ENCODE results near the gene NME3. TPM values are rescaled to one million over a fixed set of nuclear protein-coding genes. Genes with fewer than 3 reads are reported as not detected.

Gene NME3
- total RNA-seq, 1 experiment from 2014 or later, result 103 TPM

DNA sequence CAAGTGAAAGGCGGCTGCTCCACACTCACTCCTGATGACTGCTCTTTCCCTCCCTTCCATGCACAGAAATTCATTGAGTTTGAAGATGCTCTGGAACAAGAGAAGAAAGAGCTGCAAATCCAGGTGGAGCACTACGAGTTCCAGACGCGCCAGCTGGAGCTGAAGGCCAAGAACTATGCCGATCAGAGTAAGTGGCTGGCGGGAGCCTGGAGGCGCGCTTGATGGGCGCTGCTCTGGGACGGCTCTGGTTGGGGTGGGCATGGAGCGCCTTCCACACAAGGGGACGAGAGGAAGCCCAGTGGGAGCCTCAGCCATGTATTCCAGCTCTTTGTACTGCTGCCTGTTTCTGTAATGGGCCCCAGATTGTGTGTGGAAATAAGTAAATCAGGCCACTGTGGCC is 46.9 kb downstream of the NME3 start (continued):
- TF ChIP-seq POLR2AphosphoS5 (IDR thresholded peaks at IDR 0.05; ENCODE audit: low read depth, low read length), result no peak
- no peak for TF ChIP-seq ELF1 (IDR thresholded peaks at IDR 0.05; ENCODE audit: borderline replicate concordance, low read depth)

GRCh38 chr16:1723450-1724147 is 47.7 kb downstream of the NME3 start:
- DNase-seq (ENCODE audit: low read depth, low spot score), result no peak
- Histone ChIP-seq H3K27me3 (ENCODE audit: insufficient read depth, low read length) (no peaks in the 10 kb centered on the region), H3K9ac (ENCODE audit: low read length) (peak overlapping the region; percentile 34), H3K27ac (ENCODE audit: low read depth, low read length) (peak overlapping the region; percentile 70), H3K9me3 (ENCODE audit: control insufficient read depth in 1 of 2, insufficient read depth in 1 of 2, low read depth in 1 of 2, low read length in 2 of 2) (no peaks in the 10 kb centered on the region), H3K9me2 (ENCODE audit: insufficient read depth) (no peaks in the 10 kb centered on the region), H3K4me1 (ENCODE audit: control insufficient read depth in 1 of 2, insufficient read depth in 2 of 2, low read length in 2 of 2) (peaks cover 47 to 56% of the 10 kb centered on the region in 2 experiments), H3K36me3 (ENCODE audit: control insufficient read depth in 1 of 2, insufficient read depth in 2 of 2, low read length in 2 of 2) (peaks cover 0 to 4% of the 10 kb centered on the region in 2 experiments; a peak in 2 of 4 replicates), H3K79me2 (ENCODE audit: insufficient read depth, low read length) (peaks cover 55% of the 10 kb centered on the region), H3K4me2 (ENCODE audit: low read length) (peak overlapping the region; percentile 59), H4K20me1 (ENCODE audit: insufficient read depth) (no peaks in the 10 kb centered on the region; the same call in 1 of the 2 replicates), H3K4me3 (replicated peaks in 1 of 2; ENCODE audit: low read depth in 1 of 2, low read length in 2 of 2) (no peak overlapping the region), H2AFZ (ENCODE audit: low read depth, low read length, poor library complexity, severe bottlenecking) (no peak overlapping the region)
- CTCF ChIA-PET, result interaction anchor here (1.0 to 1.3 kb wide), 4 partner anchors 10 to 360 kb away, joined by 3 to 6 read pairs (median 4); partner anchors contain the start of gene UQCC4
- BruUV-seq (replicated peaks), result no TSS peak
- POLR2A ChIA-PET, result interaction anchor here (0.8 to 1.0 kb wide), 2 partner anchors 42 to 47 kb away, joined by 3 read pairs; no protein-coding TSS in a partner anchor
- RAD21 ChIA-PET (ENCODE audit: low non-redundant PET in 1 of 2, low total read pairs in 2 of 2, uncharacterized antibody in 2 of 2, unreplicated experiment in 2 of 2), result interaction anchor here in 1 of 2 experiments (0.7 kb wide), 1 partner anchor 44 kb away, joined by 3 read pairs; no protein-coding TSS in a partner anchor
- ATAC-seq, result peak; percentile 43
- TF ChIP-seq POLR2A (IDR thresholded peaks at IDR 0.05; ENCODE audit: borderline replicate concordance, extremely low read depth, insufficient read depth, insufficient read length) (no peak), EZH2 (IDR thresholded peaks at IDR 0.05) (no peak), EGR1 (IDR thresholded peaks at IDR 0.05; ENCODE audit: low read depth) (no peak), CBX3 (IDR thresholded peaks at IDR 0.05; ENCODE audit: low read depth) (no peak), RAD21 (IDR thresholded peaks at IDR 0.05; ENCODE audit: low read depth) (peak; percentile 70), TCF7L2 (IDR thresholded peaks at IDR 0.05; ENCODE audit: borderline replicate concordance, extremely low read depth, insufficient read depth, insufficient read length) (no peak)
- TF ChIP-seq, protein P1, sequence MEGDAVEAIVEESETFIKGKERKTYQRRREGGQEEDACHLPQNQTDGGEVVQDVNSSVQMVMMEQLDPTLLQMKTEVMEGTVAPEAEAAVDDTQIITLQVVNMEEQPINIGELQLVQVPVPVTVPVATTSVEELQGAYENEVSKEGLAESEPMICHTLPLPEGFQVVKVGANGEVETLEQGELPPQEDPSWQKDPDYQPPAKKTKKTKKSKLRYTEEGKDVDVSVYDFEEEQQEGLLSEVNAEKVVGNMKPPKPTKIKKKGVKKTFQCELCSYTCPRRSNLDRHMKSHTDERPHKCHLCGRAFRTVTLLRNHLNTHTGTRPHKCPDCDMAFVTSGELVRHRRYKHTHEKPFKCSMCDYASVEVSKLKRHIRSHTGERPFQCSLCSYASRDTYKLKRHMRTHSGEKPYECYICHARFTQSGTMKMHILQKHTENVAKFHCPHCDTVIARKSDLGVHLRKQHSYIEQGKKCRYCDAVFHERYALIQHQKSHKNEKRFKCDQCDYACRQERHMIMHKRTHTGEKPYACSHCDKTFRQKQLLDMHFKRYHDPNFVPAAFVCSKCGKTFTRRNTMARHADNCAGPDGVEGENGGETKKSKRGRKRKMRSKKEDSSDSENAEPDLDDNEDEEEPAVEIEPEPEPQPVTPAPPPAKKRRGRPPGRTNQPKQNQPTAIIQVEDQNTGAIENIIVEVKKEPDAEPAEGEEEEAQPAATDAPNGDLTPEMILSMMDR (IDR thresholded peaks at IDR 0.05 in 2 of 3, conservative IDR thresholded peaks at IDR 0.05 in 1 of 3; ENCODE audit: borderline replicate concordance in 1 of 3, insufficient read depth in 1 of 3, low read depth in 2 of 3, low read length in 2 of 3), result peak; percentile 49 to 82 (median 78); a peak in 5 of 6 replicates
- intact Hi-C loops (cut with micrococcal nuclease), result no loop called here
